GM21825 (cell line): Measurements from ENCODE around the gene RAF1.

Experiments used
- ATAC-seq: cut with Tn5 transposase; IDR thresholded peaks from one replicate; pipeline ENCODE4 v1.9.1; 2021; ENCODE audit warnings: mild to moderate bottlenecking, moderate library complexity; ENCODE audit not compliant: unreplicated experiment

Gene RAF1

GRCh38 chr3:12598890-12599289 is 65.0 kb downstream of the RAF1 start:
- ATAC-seq = no peak

- no peak for ATAC-seq
These were observed 70.4 kb downstream of the RAF1 start for GRCh38 chr3:12593473-12593872.

GRCh38 chr3:12591997-12592715 is 71.8 kb downstream of the RAF1 start:
- ATAC-seq = no peak

- ATAC-seq = no peak
These were observed 72.5 kb downstream of the RAF1 start for GRCh38 chr3:12591456-12591855.

- no peak for ATAC-seq
These were observed 73.8 kb downstream of the RAF1 start for GRCh38 chr3:12590096-12590495.

GRCh38 chr3:12588039-12589009 is 75.6 kb downstream of the RAF1 start:
- ATAC-seq = no peak

GRCh38 chr3:12586403-12586802 is 77.5 kb downstream of the RAF1 start:
- no peak for ATAC-seq

GRCh38 chr3:12585970-12586369 is 77.9 kb downstream of the RAF1 start:
- ATAC-seq = no peak

- no peak for ATAC-seq
These were observed 78.7 kb downstream of the RAF1 start for GRCh38 chr3:12585181-12585580.

- ATAC-seq = no peak
These were observed 79.8 kb downstream of the RAF1 start for GRCh38 chr3:12584083-12584482.

- ATAC-seq = no peak
These were observed 80.6 kb downstream of the RAF1 start for GRCh38 chr3:12583280-12583679.

GRCh38 chr3:12582730-12583129 is 81.2 kb downstream of the RAF1 start:
- ATAC-seq = no peak

GRCh38 chr3:12579905-12580304 is 84.0 kb downstream of the RAF1 start:
- ATAC-seq = no peak

GRCh38 chr3:12579456-12579855 is 84.5 kb downstream of the RAF1 start:
- no peak for ATAC-seq

- no peak for ATAC-seq
These were observed 85.2 kb downstream of the RAF1 start for GRCh38 chr3:12578742-12579141.

GRCh38 chr3:12577379-12577778 is 86.5 kb downstream of the RAF1 start:
- ATAC-seq = no peak

GRCh38 chr3:12574661-12575060 is 89.3 kb downstream of the RAF1 start:
- no peak for ATAC-seq

GRCh38 chr3:12574131-12574530 is 89.8 kb downstream of the RAF1 start:
- no peak for ATAC-seq

GRCh38 chr3:12571986-12572385 is 91.9 kb downstream of the RAF1 start:
- ATAC-seq = no peak

GRCh38 chr3:12569836-12570235 is 94.1 kb downstream of the RAF1 start:
- ATAC-seq = no peak

- no peak for ATAC-seq
These were observed 95.2 kb downstream of the RAF1 start for GRCh38 chr3:12568747-12569146.

- ATAC-seq = no peak
These were observed 96.9 kb downstream of the RAF1 start for GRCh38 chr3:12566976-12567375.
